HG03460 (cell line): ENCODE results near the gene OR5K4.
"Not testable (repeated sequence)": the region's sequence is repeated elsewhere in the genome, so short reads cannot be mapped to it uniquely, and the experiment has no call there.

Source experiments
- ATAC-seq: cut with Tn5 transposase; IDR thresholded peaks from one replicate; pipeline ENCODE4 v1.9.1; 2021; ENCODE audit not compliant: unreplicated experiment

The OR5K4 gene

DNA sequence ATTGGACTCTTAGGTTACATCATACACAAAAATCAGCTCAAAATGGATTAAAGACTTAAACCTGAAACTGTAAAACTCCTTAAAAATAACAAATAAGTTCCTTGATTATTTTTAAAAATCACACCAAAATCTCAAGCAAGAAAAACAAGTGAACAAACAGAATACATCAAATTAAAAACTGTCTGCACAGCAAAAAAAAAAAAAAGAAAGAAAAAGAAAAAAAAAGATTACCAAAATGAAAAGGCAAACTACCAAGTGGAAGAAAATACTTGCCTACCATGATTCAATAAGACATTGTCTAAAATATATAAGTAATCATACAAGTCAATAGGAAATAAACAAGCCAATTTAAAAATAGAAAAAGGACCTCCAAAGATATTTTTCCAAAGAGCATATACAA, 17.5 kb downstream of the OR5K4 start:
- no peak for ATAC-seq

DNA sequence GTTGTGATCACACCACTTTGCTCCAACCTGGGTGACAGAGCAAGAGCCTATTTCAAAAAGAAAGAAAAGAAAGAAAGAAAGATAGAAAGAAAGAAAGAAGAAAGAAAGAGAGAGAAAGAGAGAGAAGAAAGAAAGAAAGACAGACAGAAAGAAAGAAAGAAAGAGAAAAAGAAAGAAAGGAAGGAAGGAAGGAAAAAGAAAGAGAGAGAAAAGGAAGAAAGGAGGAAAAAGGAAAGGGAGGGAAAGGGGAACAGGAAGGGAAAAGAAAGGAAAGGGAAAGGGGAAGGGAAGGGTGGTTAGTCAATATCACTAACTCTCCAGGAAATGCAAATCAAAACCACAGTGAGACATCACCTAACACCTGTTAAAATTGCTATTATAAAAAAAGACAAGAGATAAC, 18.2 kb downstream of the OR5K4 start:
- ATAC-seq: no peak

DNA sequence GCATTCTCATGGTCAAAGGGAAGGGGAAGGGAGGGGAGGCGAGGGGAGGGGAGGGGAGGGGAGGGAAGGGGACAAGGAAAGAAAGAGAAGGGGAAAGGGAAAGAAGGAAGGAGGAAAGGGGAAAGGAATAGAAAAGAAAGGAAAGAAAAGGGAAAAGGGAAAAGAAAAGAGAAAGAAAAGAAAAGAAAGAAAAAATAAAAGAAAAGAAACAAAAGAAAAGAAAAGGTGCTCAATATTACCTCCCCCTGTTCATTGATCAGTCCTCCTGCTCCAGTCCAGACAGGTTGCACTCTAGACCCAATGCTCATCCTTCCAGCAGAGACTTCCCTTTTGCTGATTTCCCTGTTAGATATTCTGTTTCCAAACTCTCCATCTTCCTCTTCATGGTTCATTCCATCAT, 18.8 kb downstream of the OR5K4 start:
- no peak for ATAC-seq

DNA sequence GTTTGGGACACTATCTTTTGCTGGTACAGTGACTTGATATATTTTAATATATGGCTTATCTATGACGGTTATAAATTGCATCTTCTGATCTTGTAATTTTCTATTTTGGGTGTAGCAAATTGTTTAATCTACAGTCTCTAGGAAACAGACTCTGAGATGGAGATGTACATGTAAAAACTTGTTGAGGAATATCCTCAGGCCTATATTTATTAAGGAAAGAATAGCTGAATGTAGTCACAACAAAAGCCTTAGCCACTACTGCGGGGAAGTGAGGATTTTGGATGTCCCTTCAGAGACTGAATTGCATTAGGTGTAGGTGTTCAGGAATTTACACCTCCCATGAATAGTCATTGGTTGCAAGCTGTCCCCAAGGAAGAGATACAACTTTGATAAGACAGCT, 23.0 kb downstream of the OR5K4 start:
- ATAC-seq: no peak

DNA sequence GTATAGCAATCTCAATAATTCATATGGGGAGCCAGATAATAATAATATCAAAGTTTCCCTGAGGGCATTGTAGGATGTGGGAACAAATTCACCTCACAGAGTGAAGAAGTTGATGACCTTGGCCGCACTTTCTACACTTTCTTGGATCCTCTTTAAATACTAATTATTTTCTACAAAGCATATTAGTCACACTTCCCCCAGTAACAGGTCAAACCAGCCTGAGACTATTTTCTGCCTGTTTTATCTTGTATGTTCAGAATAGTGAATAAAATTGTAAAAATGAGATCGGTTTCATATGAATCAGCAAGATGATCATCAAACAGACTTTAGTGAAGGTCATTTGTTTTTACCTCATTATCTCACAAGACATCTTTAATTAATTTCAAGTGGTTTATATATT, 34.5 kb downstream of the OR5K4 start:
- no peak for ATAC-seq

DNA sequence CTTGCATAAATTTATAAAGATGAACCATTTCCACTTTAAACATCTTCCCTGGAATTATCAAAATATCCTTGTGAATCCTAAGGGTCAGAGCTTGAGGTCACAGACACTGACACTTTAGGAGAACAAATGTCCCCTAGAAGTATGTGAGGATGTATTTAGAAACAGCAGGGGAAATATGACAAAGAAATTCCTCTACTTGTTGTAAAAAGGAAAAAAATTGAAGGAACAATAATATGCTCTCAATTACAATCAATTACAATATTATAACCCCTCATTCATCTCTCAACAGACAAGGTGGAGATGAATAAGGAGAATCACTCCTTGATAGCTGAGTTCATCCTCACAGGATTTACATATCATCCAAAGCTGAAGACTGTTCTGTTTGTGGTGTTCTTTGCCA, 36.7 kb downstream of the OR5K4 start, which contains the start of gene OR5K3:
Gene OR5K3 (plus strand): TSS at position 301 of the 400 bp plus-strand sequence. CDS start 0 bp downstream, at position 301.
- ATAC-seq: no peak

DNA sequence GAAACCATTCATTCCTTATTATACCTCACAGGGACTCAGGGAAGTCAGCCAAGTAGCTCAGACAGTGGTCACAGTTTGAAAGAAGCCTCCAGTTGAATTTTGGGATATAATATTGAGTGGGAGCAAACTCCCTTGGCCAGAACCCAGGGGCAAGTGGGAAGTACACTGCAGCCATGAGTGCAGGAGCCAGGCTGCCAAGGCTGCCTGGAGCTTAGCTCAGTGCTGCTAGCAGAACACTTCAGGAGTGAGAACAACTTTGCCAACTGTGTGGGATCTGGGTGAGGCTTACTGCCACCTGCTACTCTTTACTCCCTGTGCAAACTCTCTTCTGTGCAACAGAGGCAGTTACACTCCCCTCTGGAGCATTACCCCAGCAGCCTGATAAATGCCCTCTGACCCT, 41.4 kb downstream of the OR5K4 start:
- ATAC-seq: no peak

DNA sequence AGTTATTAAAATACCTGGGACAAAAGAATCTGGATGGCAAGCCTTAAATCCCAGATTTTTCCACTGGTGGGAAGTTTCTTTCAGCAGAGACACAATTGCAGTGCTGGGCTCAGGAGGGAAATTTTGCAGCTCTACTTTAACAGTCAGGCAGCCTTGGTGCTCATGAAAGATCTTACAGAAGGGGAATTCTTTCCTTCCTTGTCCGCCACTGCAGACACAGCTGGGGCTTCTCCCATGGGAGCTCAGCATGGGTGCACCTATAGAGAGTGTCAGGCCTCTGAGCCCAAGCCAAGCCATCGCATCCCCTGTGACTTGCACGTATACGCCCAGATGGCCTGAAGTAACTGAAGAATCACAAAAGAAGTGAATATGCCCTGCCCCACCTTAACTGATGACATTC, 42.8 kb downstream of the OR5K4 start:
- not testable (repeated sequence) for ATAC-seq

DNA sequence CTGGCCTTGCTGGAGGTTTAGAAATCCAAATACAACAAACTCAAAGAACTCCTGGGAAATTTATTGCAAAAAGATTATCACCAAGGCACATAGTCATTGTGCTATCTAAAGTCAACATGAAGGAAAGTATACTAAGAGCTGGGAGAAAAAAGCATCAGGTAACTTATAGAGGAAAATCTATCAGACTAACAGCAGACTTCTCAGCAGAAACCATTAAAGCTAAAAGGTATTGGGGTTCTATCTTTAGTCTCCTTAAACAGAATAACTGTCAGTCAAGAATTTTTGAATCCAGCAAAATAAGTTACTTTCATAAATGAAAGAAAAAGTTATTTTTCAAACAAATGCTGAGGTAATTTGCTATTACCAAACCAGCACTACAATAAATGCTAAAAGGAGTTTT, 44.9 kb downstream of the OR5K4 start:
- ATAC-seq: no peak

DNA sequence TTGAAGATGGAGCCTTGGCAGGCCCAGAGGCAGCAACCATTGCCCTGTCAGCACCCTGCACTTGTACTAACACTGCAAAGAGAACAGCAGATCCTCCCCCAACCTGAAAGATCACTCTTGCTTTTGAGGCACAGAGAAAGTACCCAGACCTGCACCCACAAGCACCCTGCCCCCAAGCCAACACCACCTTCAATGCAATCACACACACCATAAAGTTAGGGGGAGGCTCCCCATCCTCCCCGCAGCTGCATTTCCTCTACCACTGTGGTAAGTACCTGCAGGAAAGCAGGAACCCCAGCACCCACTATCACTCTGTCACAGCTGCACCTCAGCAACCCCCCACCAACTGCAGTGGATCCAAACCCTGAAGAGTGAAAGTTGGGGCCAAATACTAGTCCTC, 48.9 kb downstream of the OR5K4 start:
- no peak for ATAC-seq

DNA sequence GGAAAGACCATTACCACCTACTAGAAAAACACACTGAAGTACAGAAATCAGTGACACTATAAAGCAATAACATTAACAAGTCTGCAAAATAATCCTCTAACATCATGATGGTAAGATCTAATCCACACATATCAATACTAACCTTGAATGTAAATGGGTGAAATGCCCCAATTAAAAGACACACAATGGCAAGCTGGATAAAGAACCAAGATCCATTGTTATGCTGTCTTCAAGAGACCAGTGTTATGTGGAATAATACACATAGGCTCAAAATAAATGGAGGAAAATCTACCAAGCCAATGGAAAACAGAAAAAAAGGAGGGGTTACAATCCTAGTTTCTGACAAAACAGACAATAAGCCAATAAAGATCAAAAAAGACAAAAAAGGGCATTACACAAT, 50.4 kb downstream of the OR5K4 start:
- no peak for ATAC-seq
